ENCODE measurements around the gene GRB2.

GRB2 gene

GRCh38 chr17:75289832-75290337, 115.6 kb downstream of the GRB2 start:
- Histone ChIP-seq H2AFZ (ENCODE audit: low read length) (peak overlapping the region; percentile 90), H3K18ac (ENCODE audit: low read length) (no peak overlapping the region), H3K79me1 (ENCODE audit: low read depth, low read length) (no peaks in the 10 kb centered on the region), H3K4ac (ENCODE audit: low read length) (no peak overlapping the region), H2BK12ac (ENCODE audit: low read length) (no peak overlapping the region), H3K36me3 (replicated peaks in 1 of 2; ENCODE audit: control insufficient read depth in 2 of 2, insufficient read depth in 2 of 2, low read length in 2 of 2) (peaks cover 5% of the 10 kb centered on the region in 2 donors), H3K27me3 (ENCODE audit: control insufficient read depth in 3 of 3, insufficient read depth in 3 of 3, low read depth in 1 of 3, low read length in 3 of 3) (peaks cover 0 to 7% (median 0%) of the 10 kb centered on the region in 3 experiments), H2BK120ac (ENCODE audit: low read depth, low read length) (no peak overlapping the region), H3K14ac (ENCODE audit: low read length) (no peak overlapping the region), H2AK5ac (ENCODE audit: low read depth, low read length) (no peak overlapping the region), H2BK5ac (ENCODE audit: low read length) (no peak overlapping the region), H3K9me3 (replicated peaks in 1 of 2; ENCODE audit: control insufficient read depth in 2 of 2, insufficient read depth in 1 of 2, low read depth in 1 of 2, low read length in 2 of 2) (no peaks in the 10 kb centered on the region), H4K8ac (ENCODE audit: low read depth, low read length) (no peak overlapping the region), H4K91ac (ENCODE audit: low read depth, low read length, poor library complexity) (no peak overlapping the region), H3K4me3 (ENCODE audit: low read length in 2 of 2) (peak overlapping the region; percentile 57 to 88), H3K27ac (replicated peaks; ENCODE audit: low read length) (no peak overlapping the region), H3K9ac (ENCODE audit: low read depth, low read length, poor library complexity) (no peak overlapping the region), H3K4me2 (ENCODE audit: insufficient read depth, low read length, poor library complexity, severe bottlenecking) (peak overlapping the region; percentile 70), H3K4me1 (ENCODE audit: control insufficient read depth in 2 of 2, insufficient read depth in 1 of 2, low read depth in 1 of 2, low read length in 2 of 2) (no peaks in the 10 kb centered on the region), H3K23ac (ENCODE audit: low read depth, low read length, poor library complexity) (no peak overlapping the region), H2BK15ac (ENCODE audit: low read length) (no peak overlapping the region)
- no peak for DNase-seq (ENCODE audit: low spot score)
- WGBS, 2 donors (ENCODE audit: extremely low coverage in 2 of 2, insufficient read length in 2 of 2, insufficient replicate concordance in 1 of 2) = no CpG with 5 or more reads among the region's 26 CpGs

GRCh38 chr17:75289115-75289831, 116.2 kb downstream of the GRB2 start, which contains the start of gene SLC25A19:
SLC25A19 (minus strand) TSS chr17:75289433; CDS start chr17:75286764, 2,669 bp downstream.
- Histone ChIP-seq H2BK120ac (ENCODE audit: low read depth, low read length) (no peak within 1 kb of the TSS), H3K18ac (ENCODE audit: low read length) (peak within 1 kb of the TSS; percentile 79), H4K8ac (ENCODE audit: low read depth, low read length) (no peak within 1 kb of the TSS), H3K23ac (ENCODE audit: low read depth, low read length, poor library complexity) (peak within 1 kb of the TSS; percentile 16), H3K14ac (ENCODE audit: low read length) (peak within 1 kb of the TSS; percentile 47), H3K27me3 (ENCODE audit: control insufficient read depth in 3 of 3, insufficient read depth in 3 of 3, low read depth in 1 of 3, low read length in 3 of 3) (peaks cover 0 to 7% (median 0%) of the 10 kb centered on the region in 3 experiments), H2BK12ac (ENCODE audit: low read length) (no peak within 1 kb of the TSS), H3K79me1 (ENCODE audit: low read depth, low read length) (no peaks in the 10 kb centered on the region), H4K91ac (ENCODE audit: low read depth, low read length, poor library complexity) (no peak within 1 kb of the TSS), H2BK15ac (ENCODE audit: low read length) (no peak within 1 kb of the TSS), H3K27ac (replicated peaks; ENCODE audit: low read length) (no peak within 1 kb of the TSS), H2AK5ac (ENCODE audit: low read depth, low read length) (no peak within 1 kb of the TSS), H3K4ac (ENCODE audit: low read length) (no peak within 1 kb of the TSS), H3K4me2 (ENCODE audit: insufficient read depth, low read length, poor library complexity, severe bottlenecking) (peak within 1 kb of the TSS; percentile 96), H3K36me3 (replicated peaks in 1 of 2; ENCODE audit: control insufficient read depth in 2 of 2, insufficient read depth in 2 of 2, low read length in 2 of 2) (peaks cover 5% of the 10 kb centered on the region in 2 donors), H2AFZ (ENCODE audit: low read length) (peak within 1 kb of the TSS; percentile 98), H3K4me1 (ENCODE audit: control insufficient read depth in 2 of 2, insufficient read depth in 1 of 2, low read depth in 1 of 2, low read length in 2 of 2) (no peaks in the 10 kb centered on the region), H3K9me3 (replicated peaks in 1 of 2; ENCODE audit: control insufficient read depth in 2 of 2, insufficient read depth in 1 of 2, low read depth in 1 of 2, low read length in 2 of 2) (no peaks in the 10 kb centered on the region), H2BK5ac (ENCODE audit: low read length) (no peak within 1 kb of the TSS), H3K9ac (ENCODE audit: low read depth, low read length, poor library complexity) (peak within 1 kb of the TSS; percentile 92), H3K4me3 (ENCODE audit: low read length in 2 of 2) (peak within 1 kb of the TSS; percentile 88 to 89)
- no CpG with 5 or more reads among the region's 65 CpGs for WGBS, 2 donors (ENCODE audit: extremely low coverage in 2 of 2, insufficient read length in 2 of 2, insufficient replicate concordance in 1 of 2)
- DNase-seq (ENCODE audit: low spot score) = peak; percentile 97

- no peaks in the 10 kb centered on the region for H3K9me3 ChIP-seq (replicated peaks in 1 of 2; ENCODE audit: control insufficient read depth in 2 of 2, insufficient read depth in 1 of 2, low read depth in 1 of 2, low read length in 2 of 2)
- H2AK5ac ChIP-seq (ENCODE audit: low read depth, low read length) = no peak overlapping the region
- H3K27ac ChIP-seq (replicated peaks; ENCODE audit: low read length) = no peak overlapping the region
- peak overlapping the region; percentile 79 for H3K18ac ChIP-seq (ENCODE audit: low read length)
- no peak overlapping the region for H3K23ac ChIP-seq (ENCODE audit: low read depth, low read length, poor library complexity)
- no peak overlapping the region for H2BK120ac ChIP-seq (ENCODE audit: low read depth, low read length)
- no peak overlapping the region for H4K91ac ChIP-seq (ENCODE audit: low read depth, low read length, poor library complexity)
- H3K4me3 ChIP-seq (ENCODE audit: low read length in 2 of 2) = peak overlapping the region; percentile 88 to 89
- H2AFZ ChIP-seq (ENCODE audit: low read length) = peak overlapping the region; percentile 98
- H2BK12ac ChIP-seq (ENCODE audit: low read length) = no peak overlapping the region
- no CpG with 5 or more reads among the region's 14 CpGs for WGBS, 2 donors (ENCODE audit: extremely low coverage in 2 of 2, insufficient read length in 2 of 2, insufficient replicate concordance in 1 of 2)
- H3K4me2 ChIP-seq (ENCODE audit: insufficient read depth, low read length, poor library complexity, severe bottlenecking) = peak overlapping the region; percentile 96
- H4K8ac ChIP-seq (ENCODE audit: low read depth, low read length) = no peak overlapping the region
- no peak overlapping the region for H3K4ac ChIP-seq (ENCODE audit: low read length)
- H2BK5ac ChIP-seq (ENCODE audit: low read length) = no peak overlapping the region
- H3K36me3 ChIP-seq (replicated peaks in 1 of 2; ENCODE audit: control insufficient read depth in 2 of 2, insufficient read depth in 2 of 2, low read length in 2 of 2) = peaks cover 5% of the 10 kb centered on the region in 2 donors
- no peak overlapping the region for H3K14ac ChIP-seq (ENCODE audit: low read length)
- no peak overlapping the region for H2BK15ac ChIP-seq (ENCODE audit: low read length)
- H3K4me1 ChIP-seq (ENCODE audit: control insufficient read depth in 2 of 2, insufficient read depth in 1 of 2, low read depth in 1 of 2, low read length in 2 of 2) = no peaks in the 10 kb centered on the region
- H3K79me1 ChIP-seq (ENCODE audit: low read depth, low read length) = no peaks in the 10 kb centered on the region
- peak overlapping the region; percentile 92 for H3K9ac ChIP-seq (ENCODE audit: low read depth, low read length, poor library complexity)
- H3K27me3 ChIP-seq (ENCODE audit: control insufficient read depth in 3 of 3, insufficient read depth in 3 of 3, low read depth in 1 of 3, low read length in 3 of 3) = peaks cover 0 to 7% (median 0%) of the 10 kb centered on the region in 3 experiments
- no peak for DNase-seq (ENCODE audit: low spot score)
Measured at GRCh38 chr17:75288770-75289114, 116.7 kb downstream of the GRB2 start.

- no peak overlapping the region for H2BK15ac ChIP-seq (ENCODE audit: low read length)
- H2BK12ac ChIP-seq (ENCODE audit: low read length) = no peak overlapping the region
- no peak for DNase-seq (ENCODE audit: low spot score)
- WGBS, 2 donors (ENCODE audit: extremely low coverage in 2 of 2, insufficient read length in 2 of 2, insufficient replicate concordance in 1 of 2) = no CpG with 5 or more reads among the region's 2 CpGs
- no peak overlapping the region for H2AK5ac ChIP-seq (ENCODE audit: low read depth, low read length)
- H3K79me1 ChIP-seq (ENCODE audit: low read depth, low read length) = no peaks in the 10 kb centered on the region
- no peaks in the 10 kb centered on the region for H3K9me3 ChIP-seq (replicated peaks in 1 of 2; ENCODE audit: control insufficient read depth in 2 of 2, insufficient read depth in 1 of 2, low read depth in 1 of 2, low read length in 2 of 2)
- peaks cover 0 to 7% (median 0%) of the 10 kb centered on the region in 3 experiments for H3K27me3 ChIP-seq (ENCODE audit: control insufficient read depth in 3 of 3, insufficient read depth in 3 of 3, low read depth in 1 of 3, low read length in 3 of 3)
- H3K4me2 ChIP-seq (ENCODE audit: insufficient read depth, low read length, poor library complexity, severe bottlenecking) = peak overlapping the region; percentile 96
- H3K14ac ChIP-seq (ENCODE audit: low read length) = no peak overlapping the region
- H3K4ac ChIP-seq (ENCODE audit: low read length) = no peak overlapping the region
- H4K91ac ChIP-seq (ENCODE audit: low read depth, low read length, poor library complexity) = no peak overlapping the region
- peak overlapping the region in 1 of 2 donors; percentile 88 for H3K4me3 ChIP-seq (ENCODE audit: low read length in 2 of 2)
- peaks cover 5% of the 10 kb centered on the region in 2 donors for H3K36me3 ChIP-seq (replicated peaks in 1 of 2; ENCODE audit: control insufficient read depth in 2 of 2, insufficient read depth in 2 of 2, low read length in 2 of 2)
- H3K27ac ChIP-seq (replicated peaks; ENCODE audit: low read length) = no peak overlapping the region
- no peak overlapping the region for H3K9ac ChIP-seq (ENCODE audit: low read depth, low read length, poor library complexity)
- H3K18ac ChIP-seq (ENCODE audit: low read length) = no peak overlapping the region
- no peak overlapping the region for H3K23ac ChIP-seq (ENCODE audit: low read depth, low read length, poor library complexity)
- H3K4me1 ChIP-seq (ENCODE audit: control insufficient read depth in 2 of 2, insufficient read depth in 1 of 2, low read depth in 1 of 2, low read length in 2 of 2) = no peaks in the 10 kb centered on the region
- no peak overlapping the region for H4K8ac ChIP-seq (ENCODE audit: low read depth, low read length)
- peak overlapping the region; percentile 98 for H2AFZ ChIP-seq (ENCODE audit: low read length)
- H2BK5ac ChIP-seq (ENCODE audit: low read length) = no peak overlapping the region
- no peak overlapping the region for H2BK120ac ChIP-seq (ENCODE audit: low read depth, low read length)
Measured at GRCh38 chr17:75288359-75288758, 117.1 kb downstream of the GRB2 start.

Measured in neuronal stem cell (in vitro differentiated cells).